ENCODE data around the gene EGFR.

EGFR gene

DNA sequence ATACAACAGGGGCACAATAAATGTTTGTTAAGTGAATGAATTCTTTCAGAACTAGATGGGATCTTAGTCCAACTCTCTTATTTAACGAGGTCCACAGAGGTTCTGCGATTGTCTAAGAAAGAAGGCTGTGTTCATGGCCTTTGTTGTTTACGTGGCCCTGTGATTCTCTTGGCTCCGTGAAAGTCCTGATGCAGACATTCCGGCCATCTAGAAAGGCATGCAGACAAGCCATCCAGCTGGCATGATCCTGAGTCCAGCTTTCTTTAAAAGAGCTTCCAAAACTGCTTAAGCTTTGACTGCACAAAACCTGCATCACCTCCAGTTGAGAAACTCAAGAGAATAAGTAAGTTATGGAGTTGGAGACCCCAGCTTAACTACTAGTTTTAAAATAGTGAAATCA, 26.0 kb downstream of the EGFR start:
- no peaks in the 10 kb centered on the region for H3K27me3 ChIP-seq (ENCODE audit: insufficient read depth, low read length, poor library complexity, severe bottlenecking)
- H3K4me2 ChIP-seq (ENCODE audit: low read depth, low read length, poor library complexity, severe bottlenecking) = no peak overlapping the region
- no peaks in the 10 kb centered on the region for H4K20me1 ChIP-seq (ENCODE audit: insufficient read depth, low read length, poor library complexity, severe bottlenecking)
- no peaks in the 10 kb centered on the region for H3K79me2 ChIP-seq (ENCODE audit: insufficient read depth, low read length)
- H3K9me2 ChIP-seq (replicated peaks; ENCODE audit: low read depth, low read length) = no peaks in the 10 kb centered on the region
- H3K36me3 ChIP-seq (ENCODE audit: insufficient read depth, low read length) = no peaks in the 10 kb centered on the region
- no peak overlapping the region for H3K9ac ChIP-seq (ENCODE audit: low read depth, low read length, poor library complexity, severe bottlenecking)
- no peak overlapping the region for H3K4me3 ChIP-seq (ENCODE audit: low read length, poor library complexity, severe bottlenecking)
- H2AFZ ChIP-seq (ENCODE audit: low read length) = no peak overlapping the region
- TF ChIP-seq EZH2phosphoT487 (IDR thresholded peaks at IDR 0.05; ENCODE audit: borderline replicate concordance) = no peak
- H3K9me3 ChIP-seq (ENCODE audit: insufficient read depth, low read depth, low read length) = no peaks in the 10 kb centered on the region; the same call in 1 of the 2 replicates
- H3K4me1 ChIP-seq (ENCODE audit: insufficient read depth, low read length, poor library complexity, severe bottlenecking) = no peaks in the 10 kb centered on the region
- no peaks in the 10 kb centered on the region for H3F3A ChIP-seq (ENCODE audit: low read depth)

DNA sequence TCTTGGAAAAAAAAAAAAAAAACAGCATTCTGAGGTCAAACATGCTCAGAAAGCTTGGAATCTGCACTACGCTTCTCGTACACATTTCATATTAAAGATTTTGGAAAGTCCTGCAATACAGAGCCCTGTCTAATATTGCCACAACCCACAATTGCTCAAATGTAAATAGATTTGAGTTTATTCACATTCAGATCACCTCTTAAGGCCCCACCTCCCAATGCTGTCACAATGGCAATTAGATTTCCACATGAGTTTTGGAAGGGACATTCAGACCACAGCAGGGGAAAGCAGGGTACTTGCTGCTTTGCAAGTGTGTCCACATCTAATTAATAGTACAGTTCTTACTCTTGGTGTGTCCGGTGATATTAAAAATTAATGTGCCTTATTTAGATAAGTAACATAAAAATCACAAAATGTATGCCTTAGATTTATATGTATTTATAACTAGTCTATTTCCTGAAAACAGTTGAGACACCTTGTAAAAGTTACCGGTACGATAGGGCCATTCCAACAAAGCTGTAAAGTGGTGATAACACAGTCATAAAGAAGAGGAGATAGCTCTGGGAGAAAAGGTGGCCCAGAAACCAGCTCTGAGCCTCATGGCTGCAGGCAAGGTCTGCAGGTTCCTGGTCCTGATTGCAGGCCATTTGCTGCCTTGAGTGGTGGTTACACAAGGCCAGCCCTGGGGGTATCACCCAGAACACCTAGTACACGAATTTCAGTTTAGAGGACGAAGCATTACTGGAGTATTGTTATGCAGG, 27.9 kb downstream of the EGFR start:
- no peak overlapping the region for H3K4me3 ChIP-seq (ENCODE audit: low read length, poor library complexity, severe bottlenecking)
- H3K9ac ChIP-seq (ENCODE audit: low read depth, low read length, poor library complexity, severe bottlenecking) = no peak overlapping the region
- no peaks in the 10 kb centered on the region for H4K20me1 ChIP-seq (ENCODE audit: insufficient read depth, low read length, poor library complexity, severe bottlenecking)
- no peaks in the 10 kb centered on the region for H3K79me2 ChIP-seq (ENCODE audit: insufficient read depth, low read length)
- no peaks in the 10 kb centered on the region; the same call in 1 of the 2 replicates for H3K9me3 ChIP-seq (ENCODE audit: insufficient read depth, low read depth, low read length)
- no peaks in the 10 kb centered on the region for H3K36me3 ChIP-seq (ENCODE audit: insufficient read depth, low read length)
- H3K9me2 ChIP-seq (replicated peaks; ENCODE audit: low read depth, low read length) = no peaks in the 10 kb centered on the region
- H3F3A ChIP-seq (ENCODE audit: low read depth) = no peaks in the 10 kb centered on the region
- H2AFZ ChIP-seq (ENCODE audit: low read length) = no peak overlapping the region
- no peaks in the 10 kb centered on the region for H3K27me3 ChIP-seq (ENCODE audit: insufficient read depth, low read length, poor library complexity, severe bottlenecking)
- no peak overlapping the region for H3K4me2 ChIP-seq (ENCODE audit: low read depth, low read length, poor library complexity, severe bottlenecking)
- no peaks in the 10 kb centered on the region for H3K4me1 ChIP-seq (ENCODE audit: insufficient read depth, low read length, poor library complexity, severe bottlenecking)
- TF ChIP-seq, protein P1, sequence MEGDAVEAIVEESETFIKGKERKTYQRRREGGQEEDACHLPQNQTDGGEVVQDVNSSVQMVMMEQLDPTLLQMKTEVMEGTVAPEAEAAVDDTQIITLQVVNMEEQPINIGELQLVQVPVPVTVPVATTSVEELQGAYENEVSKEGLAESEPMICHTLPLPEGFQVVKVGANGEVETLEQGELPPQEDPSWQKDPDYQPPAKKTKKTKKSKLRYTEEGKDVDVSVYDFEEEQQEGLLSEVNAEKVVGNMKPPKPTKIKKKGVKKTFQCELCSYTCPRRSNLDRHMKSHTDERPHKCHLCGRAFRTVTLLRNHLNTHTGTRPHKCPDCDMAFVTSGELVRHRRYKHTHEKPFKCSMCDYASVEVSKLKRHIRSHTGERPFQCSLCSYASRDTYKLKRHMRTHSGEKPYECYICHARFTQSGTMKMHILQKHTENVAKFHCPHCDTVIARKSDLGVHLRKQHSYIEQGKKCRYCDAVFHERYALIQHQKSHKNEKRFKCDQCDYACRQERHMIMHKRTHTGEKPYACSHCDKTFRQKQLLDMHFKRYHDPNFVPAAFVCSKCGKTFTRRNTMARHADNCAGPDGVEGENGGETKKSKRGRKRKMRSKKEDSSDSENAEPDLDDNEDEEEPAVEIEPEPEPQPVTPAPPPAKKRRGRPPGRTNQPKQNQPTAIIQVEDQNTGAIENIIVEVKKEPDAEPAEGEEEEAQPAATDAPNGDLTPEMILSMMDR (conservative IDR thresholded peaks at IDR 0.05; ENCODE audit: low read length) = no peak
- no peak for TF ChIP-seq EZH2phosphoT487 (IDR thresholded peaks at IDR 0.05; ENCODE audit: borderline replicate concordance)

DNA sequence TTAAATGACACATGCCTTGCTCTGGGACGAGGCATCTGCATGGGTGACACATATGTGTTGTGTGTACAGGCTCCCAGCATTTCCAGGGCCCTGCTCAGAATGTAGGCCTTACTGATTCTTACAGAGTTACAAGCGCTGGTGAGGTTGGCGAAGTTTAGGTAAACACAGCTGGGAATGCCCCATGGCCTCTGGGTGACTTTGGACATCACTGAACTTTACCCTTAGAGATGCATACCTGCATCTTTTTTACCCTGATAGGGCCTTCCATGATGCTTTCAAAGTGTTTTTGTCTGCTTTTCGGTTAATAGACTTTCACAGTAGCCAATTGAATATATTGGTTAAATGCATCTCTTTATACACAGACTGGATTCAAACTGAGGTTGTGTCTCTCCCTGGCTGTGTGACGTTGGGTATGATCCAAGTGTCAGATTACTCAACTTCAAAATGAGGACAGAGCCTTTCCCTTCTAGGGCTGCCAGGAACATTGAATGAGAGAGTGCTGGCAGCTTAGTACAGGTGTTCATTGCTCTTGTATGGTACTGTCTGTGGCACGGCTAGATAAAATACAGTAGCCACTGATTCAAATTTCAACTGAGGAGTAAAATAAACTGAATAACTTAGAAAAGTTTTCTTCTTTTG, 29.5 kb downstream of the EGFR start:
- TF ChIP-seq EZH2phosphoT487 (IDR thresholded peaks at IDR 0.05; ENCODE audit: borderline replicate concordance) = no peak
- TF ChIP-seq, protein P1 (conservative IDR thresholded peaks at IDR 0.05; ENCODE audit: low read length) = no peak
- Histone ChIP-seq H2AFZ (ENCODE audit: low read length) (no peak overlapping the region), H3K9ac (ENCODE audit: low read depth, low read length, poor library complexity, severe bottlenecking) (no peak overlapping the region), H3K79me2 (ENCODE audit: insufficient read depth, low read length) (no peaks in the 10 kb centered on the region), H3K27me3 (ENCODE audit: insufficient read depth, low read length, poor library complexity, severe bottlenecking) (no peaks in the 10 kb centered on the region), H3K4me2 (ENCODE audit: low read depth, low read length, poor library complexity, severe bottlenecking) (no peak overlapping the region), H4K20me1 (ENCODE audit: insufficient read depth, low read length, poor library complexity, severe bottlenecking) (no peaks in the 10 kb centered on the region), H3K4me1 (ENCODE audit: insufficient read depth, low read length, poor library complexity, severe bottlenecking) (no peaks in the 10 kb centered on the region), H3K36me3 (ENCODE audit: insufficient read depth, low read length) (no peaks in the 10 kb centered on the region), H3K4me3 (ENCODE audit: low read length, poor library complexity, severe bottlenecking) (no peak overlapping the region), H3K9me2 (replicated peaks; ENCODE audit: low read depth, low read length) (no peaks in the 10 kb centered on the region), H3K9me3 (ENCODE audit: insufficient read depth, low read depth, low read length) (no peaks in the 10 kb centered on the region; the same call in 1 of the 2 replicates), H3F3A (ENCODE audit: low read depth) (no peaks in the 10 kb centered on the region)

Measured in Loucy (cell line).